ENCODE data around the gene SELENOM.

GRCh38 chr22:31126869-31127175, 19.5 kb upstream of the SELENOM start:
- TF ChIP-seq CTCF (IDR thresholded peaks at IDR 0.05) (no peak), POLR2A (IDR thresholded peaks at IDR 0.05) (no peak)
